Activated CD4-positive, alpha-beta T cell treated with anti-CD3 and anti-CD28 coated beads, Interleukin-2, amount 10 ng/mL, durations not matched to agents 24 days and 14 days (primary cell): Measurements from ENCODE around the gene EHMT1. TPM values are rescaled to one million over a fixed set of nuclear protein-coding genes. Genes with fewer than 3 reads are reported as not detected.
A peak's percentile ranks its signal among the peaks of the same experiment; 100 is the strongest.

ENCODE experiments used
- DNase-seq: peaks from one replicate; pipeline ENCODE4 v3.0.0; 2022
- H3K27ac Mint-ChIP-seq: one replicate; pipeline ENCODE4 v1.8.0; 2022; ENCODE audit warnings: mild to moderate bottlenecking, mixed read lengths
- H3K27me3 Mint-ChIP-seq: one replicate; pipeline ENCODE4 v1.8.0; 2022; ENCODE audit warnings: mixed read lengths
- H3K36me3 Mint-ChIP-seq: one replicate; pipeline ENCODE4 v1.8.0; 2022; ENCODE audit warnings: low read depth, mild to moderate bottlenecking, mixed read lengths
- H3K4me1 Mint-ChIP-seq: one replicate; pipeline ENCODE4 v1.8.0; 2021; ENCODE audit warnings: mixed read lengths
- H3K4me3 Mint-ChIP-seq: one replicate; pipeline ENCODE4 v1.8.0; 2022; ENCODE audit warnings: mild to moderate bottlenecking, moderate library complexity, mixed read lengths
- H3K9me3 Mint-ChIP-seq: one replicate; pipeline ENCODE4 v1.8.0; 2021; ENCODE audit warnings: mixed read lengths
- intact Hi-C: fragments of 100-400 bp; cut with micrococcal nuclease; formaldehyde crosslinking; loops from one replicate; pipeline ENCODE4 v1.15.1; 2023
- total RNA-seq: library from RNA; stranded (reverse); gene quantifications from 2 replicates; pipeline ENCODE4 v1.2.3, GENCODE V29; 2022

The EHMT1 gene
- total RNA-seq, 1 donor from 2014 or later, result 99.4 TPM

DNA sequence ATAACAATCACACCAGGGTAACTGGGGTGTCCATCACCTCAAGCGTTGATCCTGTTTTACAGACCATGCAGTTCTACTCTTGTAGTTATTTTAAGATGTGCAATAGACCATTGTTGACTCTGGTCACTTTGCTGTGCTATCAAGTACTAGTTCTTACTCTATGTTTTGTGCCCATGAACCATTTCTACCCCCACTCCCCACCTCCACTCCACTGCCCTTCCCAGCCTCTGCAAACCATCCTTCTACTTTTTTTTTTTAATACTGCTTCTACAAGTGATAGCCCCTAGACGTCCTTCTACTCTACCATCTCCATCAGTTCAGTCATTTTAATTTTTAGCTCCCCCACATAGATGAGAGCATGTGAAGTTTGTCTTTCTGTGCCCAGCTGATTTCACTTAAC lies 38.8 kb downstream of the EHMT1 start:
- Mint-ChIP-seq H3K4me1 (peaks cover 10% of the 10 kb centered on the region), H3K27ac (no peak overlapping the region), H3K36me3 (peaks cover 11% of the 10 kb centered on the region), H3K4me3 (no peak overlapping the region), H3K27me3 (no peaks in the 10 kb centered on the region), H3K9me3 (no peaks in the 10 kb centered on the region)
- DNase-seq, result no peak
- intact Hi-C loops, result no loop called here

DNA sequence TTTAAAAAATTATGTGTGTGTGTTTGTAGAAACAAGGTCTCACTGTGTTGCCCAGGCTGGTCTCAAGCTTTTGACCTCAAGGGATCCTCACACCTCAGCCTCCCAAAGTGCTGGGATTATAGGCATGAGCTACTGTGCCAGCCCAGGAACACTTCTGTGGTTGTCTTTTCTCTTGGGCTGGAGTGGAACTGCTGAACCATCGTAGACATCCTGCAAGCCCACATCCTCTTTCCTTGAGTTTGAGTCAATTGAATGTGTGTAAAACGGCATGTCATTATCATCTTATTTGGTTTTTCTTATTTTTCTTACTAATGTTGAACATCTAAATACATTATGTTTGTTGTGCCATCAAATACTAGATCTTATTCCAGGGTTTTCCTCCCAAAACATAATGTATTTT lies 40.0 kb downstream of the EHMT1 start:
- Mint-ChIP-seq H3K36me3 (peaks cover 9% of the 10 kb centered on the region), H3K4me3 (no peak overlapping the region), H3K27ac (no peak overlapping the region), H3K9me3 (no peaks in the 10 kb centered on the region), H3K27me3 (no peaks in the 10 kb centered on the region), H3K4me1 (peaks cover 10% of the 10 kb centered on the region)
- intact Hi-C loops, result no loop called here
- DNase-seq, result no peak

DNA sequence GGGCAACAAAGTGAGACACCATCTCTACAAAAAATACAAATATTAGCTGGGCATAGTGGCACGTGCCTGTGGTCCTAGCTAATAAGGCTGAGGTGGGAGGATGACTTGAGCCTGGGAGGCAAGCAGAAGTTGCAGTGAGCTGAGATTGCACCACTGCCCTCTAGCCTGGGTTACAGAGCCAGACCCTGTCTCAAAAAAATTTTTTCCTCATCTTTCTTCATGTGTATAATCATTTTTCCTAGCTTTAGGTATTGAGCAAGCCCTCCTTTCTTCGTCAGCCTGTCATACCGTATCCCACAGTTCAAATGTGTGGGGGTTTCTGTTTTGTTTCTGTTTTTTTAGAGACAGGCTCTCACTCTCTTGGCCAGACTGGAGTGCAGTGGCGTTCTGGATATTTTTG lies 41.3 kb downstream of the EHMT1 start:
- intact Hi-C loops, result no loop called here
- peaks cover 11% of the 10 kb centered on the region for H3K36me3 Mint-ChIP-seq
- no peaks in the 10 kb centered on the region for H3K27me3 Mint-ChIP-seq
- H3K4me3 Mint-ChIP-seq, result no peak overlapping the region
- no peaks in the 10 kb centered on the region for H3K9me3 Mint-ChIP-seq
- no peak overlapping the region for H3K27ac Mint-ChIP-seq
- peaks cover 15% of the 10 kb centered on the region for H3K4me1 Mint-ChIP-seq
- no peak for DNase-seq

GRCh38 chr9:137663584-137663983 lies 44.8 kb downstream of the EHMT1 start:
- peaks cover 9% of the 10 kb centered on the region for H3K36me3 Mint-ChIP-seq
- H3K4me1 Mint-ChIP-seq, result peaks cover 20% of the 10 kb centered on the region
- H3K4me3 Mint-ChIP-seq, result no peak overlapping the region
- no peaks in the 10 kb centered on the region for H3K9me3 Mint-ChIP-seq
- no peak overlapping the region for H3K27ac Mint-ChIP-seq
- H3K27me3 Mint-ChIP-seq, result no peaks in the 10 kb centered on the region
- intact Hi-C loops, result no loop called here
- no peak for DNase-seq

- no peak for DNase-seq
- no peak overlapping the region for H3K4me3 Mint-ChIP-seq
- H3K4me1 Mint-ChIP-seq, result peaks cover 19% of the 10 kb centered on the region
- peaks cover 16% of the 10 kb centered on the region for H3K36me3 Mint-ChIP-seq
- H3K27me3 Mint-ChIP-seq, result no peaks in the 10 kb centered on the region
- intact Hi-C loops, result no loop called here
- peak overlapping the region; percentile 13 for H3K27ac Mint-ChIP-seq
- H3K9me3 Mint-ChIP-seq, result no peaks in the 10 kb centered on the region
Measured at GRCh38 chr9:137664676-137665075, 45.9 kb downstream of the EHMT1 start.

- Mint-ChIP-seq H3K27ac (no peak overlapping the region), H3K9me3 (no peaks in the 10 kb centered on the region), H3K4me1 (peaks cover 20% of the 10 kb centered on the region), H3K4me3 (no peak overlapping the region), H3K36me3 (peaks cover 16% of the 10 kb centered on the region), H3K27me3 (no peaks in the 10 kb centered on the region)
- intact Hi-C loops, result no loop called here
- DNase-seq, result no peak
Measured at GRCh38 chr9:137665226-137665625, 46.4 kb downstream of the EHMT1 start.

DNA sequence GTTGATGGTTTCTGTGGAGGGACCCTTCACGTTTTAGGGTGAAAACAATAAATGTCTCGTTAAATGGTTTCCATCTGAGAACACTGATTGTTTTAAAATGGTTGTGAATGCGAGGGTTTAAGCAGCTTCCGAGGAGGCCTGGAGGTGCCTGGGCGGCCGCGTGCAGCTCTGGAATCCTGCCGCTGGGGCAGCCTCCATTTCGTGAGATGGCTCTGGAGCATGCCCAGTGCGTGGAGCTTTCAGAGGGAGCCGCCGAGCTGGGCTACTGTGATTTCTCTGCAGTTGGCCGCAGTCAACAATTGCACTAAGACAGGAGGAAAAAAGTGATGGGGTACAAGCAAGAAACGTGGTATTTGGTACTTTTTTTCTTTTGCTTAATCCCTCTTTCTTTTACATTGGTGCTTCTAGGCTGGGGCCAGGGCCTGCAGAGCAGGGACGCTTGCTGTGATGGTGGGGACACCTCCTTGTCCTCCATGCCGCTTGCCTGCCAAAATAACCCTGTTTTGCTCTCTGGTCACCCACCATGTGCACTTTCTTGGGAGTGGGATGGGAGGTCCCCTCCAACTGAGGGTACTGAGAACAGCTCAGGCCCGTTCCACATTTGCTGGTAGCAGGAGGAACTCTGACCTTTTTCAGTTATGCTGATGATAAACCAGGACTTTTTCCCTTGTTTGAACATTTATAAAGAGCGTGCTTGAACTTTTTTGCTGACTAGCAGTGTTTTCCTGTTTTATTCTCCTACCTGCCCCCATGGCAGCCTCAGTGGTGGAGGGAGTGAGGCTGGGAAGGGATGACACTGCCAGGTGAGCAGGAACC lies 47.1 kb downstream of the EHMT1 start:
- Mint-ChIP-seq H3K36me3 (peaks cover 17% of the 10 kb centered on the region), H3K9me3 (no peaks in the 10 kb centered on the region), H3K4me3 (no peak overlapping the region), H3K27ac (no peak overlapping the region), H3K27me3 (no peaks in the 10 kb centered on the region), H3K4me1 (peaks cover 21% of the 10 kb centered on the region)
- no peak for DNase-seq
- intact Hi-C loops, result no loop called here

- intact Hi-C loops, result no loop called here
- no peaks in the 10 kb centered on the region for H3K9me3 Mint-ChIP-seq
- no peak overlapping the region for H3K4me3 Mint-ChIP-seq
- H3K36me3 Mint-ChIP-seq, result peaks cover 17% of the 10 kb centered on the region
- H3K27me3 Mint-ChIP-seq, result no peaks in the 10 kb centered on the region
- no peak overlapping the region for H3K27ac Mint-ChIP-seq
- no peak for DNase-seq
- H3K4me1 Mint-ChIP-seq, result peaks cover 21% of the 10 kb centered on the region
Measured at GRCh38 chr9:137666513-137666822, 47.7 kb downstream of the EHMT1 start.

DNA sequence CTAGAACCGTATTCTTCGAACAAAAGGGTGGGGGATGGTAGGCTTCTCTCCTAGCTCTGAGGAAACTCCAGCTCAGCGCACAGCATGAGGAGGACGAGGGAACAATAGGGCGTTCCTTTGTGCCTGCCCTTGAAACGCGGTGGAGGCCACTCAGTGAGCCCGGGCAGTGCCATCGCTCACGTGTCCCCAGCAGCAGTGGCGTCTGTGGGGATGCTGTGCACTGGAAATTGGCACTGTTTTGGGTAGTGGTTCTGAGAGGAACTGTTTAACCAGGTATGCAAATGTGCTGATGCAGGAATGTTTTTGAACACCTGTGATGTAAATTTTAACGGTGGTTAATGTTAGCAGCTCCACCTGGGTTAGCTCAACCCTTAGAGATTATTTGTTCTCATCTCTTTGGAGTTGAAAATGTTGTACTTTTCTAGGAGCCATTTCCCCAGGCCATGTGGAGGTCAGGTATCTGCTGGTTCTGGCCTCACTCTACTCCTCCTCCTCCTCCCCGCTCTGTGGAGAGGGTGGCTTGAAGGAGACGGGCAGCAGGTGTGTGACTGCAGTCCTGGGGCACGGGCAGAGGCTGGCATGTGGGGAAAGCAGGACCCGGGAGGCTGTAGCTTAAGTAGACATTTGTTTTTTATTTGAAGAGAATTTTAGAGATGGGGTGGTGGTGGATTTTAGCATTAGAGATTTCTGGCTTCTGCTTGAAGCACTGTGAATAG lies 48.3 kb downstream of the EHMT1 start:
- intact Hi-C loops, result no loop called here
- Mint-ChIP-seq H3K4me3 (no peak overlapping the region), H3K36me3 (peaks cover 17% of the 10 kb centered on the region), H3K27me3 (no peaks in the 10 kb centered on the region), H3K9me3 (no peaks in the 10 kb centered on the region), H3K27ac (peak overlapping the region; percentile 10), H3K4me1 (peaks cover 21% of the 10 kb centered on the region)
- no peak for DNase-seq

DNA sequence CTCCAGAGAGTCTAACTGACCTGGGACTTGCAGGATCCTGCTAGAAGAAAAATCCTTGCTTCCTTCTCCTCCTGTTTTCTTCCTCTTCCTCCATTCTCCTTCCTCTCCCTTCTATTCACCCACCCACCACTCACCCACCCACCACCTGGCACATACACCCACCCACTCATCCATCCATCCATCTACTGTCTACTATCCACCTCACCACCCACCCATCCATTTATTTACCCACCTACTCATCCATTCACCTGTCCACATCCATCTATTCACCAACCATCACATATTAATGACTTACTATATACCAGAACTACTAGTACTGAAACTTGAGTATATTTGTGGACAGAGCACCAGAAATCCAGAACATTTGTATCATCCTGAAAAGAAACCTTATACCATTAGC lies 49.4 kb downstream of the EHMT1 start:
- Mint-ChIP-seq H3K36me3 (peaks cover 17% of the 10 kb centered on the region), H3K4me1 (peaks cover 21% of the 10 kb centered on the region), H3K4me3 (no peak overlapping the region), H3K27ac (no peak overlapping the region), H3K27me3 (no peaks in the 10 kb centered on the region), H3K9me3 (no peaks in the 10 kb centered on the region)
- DNase-seq, result no peak
- intact Hi-C loops, result no loop called here

DNA sequence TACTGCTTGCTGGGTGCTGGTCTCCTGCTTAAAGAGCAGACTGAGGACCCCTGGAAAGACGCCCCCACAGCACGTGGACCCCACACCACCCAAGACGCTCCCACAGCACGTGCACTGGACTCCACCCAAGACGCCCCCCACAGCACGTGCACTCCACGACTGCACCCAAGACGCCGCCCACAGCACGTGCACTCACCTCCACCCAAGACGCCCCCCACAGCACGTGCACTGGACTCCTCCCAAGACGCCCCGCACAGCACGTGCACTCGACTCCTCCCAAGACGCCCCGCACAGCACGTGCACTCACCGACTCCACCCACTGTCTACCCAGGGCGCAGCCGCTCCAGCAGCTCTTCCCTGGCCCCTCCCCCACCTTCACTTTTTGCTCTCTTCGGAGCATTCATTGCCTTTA lies 50.5 kb downstream of the EHMT1 start:
- H3K4me1 Mint-ChIP-seq, result peaks cover 21% of the 10 kb centered on the region
- H3K9me3 Mint-ChIP-seq, result no peaks in the 10 kb centered on the region
- H3K36me3 Mint-ChIP-seq, result peaks cover 17% of the 10 kb centered on the region
- no peak for DNase-seq
- H3K27ac Mint-ChIP-seq, result no peak overlapping the region
- intact Hi-C loops, result no loop called here
- no peak overlapping the region for H3K4me3 Mint-ChIP-seq
- H3K27me3 Mint-ChIP-seq, result no peaks in the 10 kb centered on the region

GRCh38 chr9:137670391-137671195 lies 51.8 kb downstream of the EHMT1 start:
- DNase-seq, result no peak
- Mint-ChIP-seq H3K36me3 (peaks cover 14% of the 10 kb centered on the region), H3K4me3 (no peak overlapping the region), H3K9me3 (no peaks in the 10 kb centered on the region), H3K27me3 (no peaks in the 10 kb centered on the region), H3K27ac (peak overlapping the region; percentile 69), H3K4me1 (peaks cover 19% of the 10 kb centered on the region)
- intact Hi-C loops, result loop anchor here (5.0 kb wide), 1 partner anchor 102 kb away; no protein-coding TSS in a partner anchor

DNA sequence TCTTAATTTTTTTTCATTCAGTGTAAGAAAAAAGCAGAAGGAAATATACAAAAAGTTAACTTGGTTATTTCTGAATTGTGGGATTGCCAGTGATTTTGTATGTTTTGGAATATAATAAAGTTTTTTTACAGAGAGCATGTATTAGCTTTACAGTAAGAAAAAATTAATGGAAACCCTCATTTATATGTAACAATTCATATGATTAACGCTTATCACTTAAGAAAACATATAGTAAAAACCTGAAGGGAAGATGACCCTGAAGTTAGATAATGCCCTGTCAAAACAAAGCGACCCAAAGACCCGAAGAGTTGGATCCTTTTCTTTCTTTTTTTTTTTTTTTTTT lies 52.4 kb downstream of the EHMT1 start:
- Mint-ChIP-seq H3K27me3 (no peaks in the 10 kb centered on the region), H3K36me3 (peaks cover 14% of the 10 kb centered on the region), H3K4me3 (no peak overlapping the region), H3K27ac (no peak overlapping the region), H3K9me3 (no peaks in the 10 kb centered on the region), H3K4me1 (peaks cover 19% of the 10 kb centered on the region)
- no peak for DNase-seq
- intact Hi-C loops, result loop anchor here (5.0 kb wide), 1 partner anchor 101 kb away; no protein-coding TSS in a partner anchor

DNA sequence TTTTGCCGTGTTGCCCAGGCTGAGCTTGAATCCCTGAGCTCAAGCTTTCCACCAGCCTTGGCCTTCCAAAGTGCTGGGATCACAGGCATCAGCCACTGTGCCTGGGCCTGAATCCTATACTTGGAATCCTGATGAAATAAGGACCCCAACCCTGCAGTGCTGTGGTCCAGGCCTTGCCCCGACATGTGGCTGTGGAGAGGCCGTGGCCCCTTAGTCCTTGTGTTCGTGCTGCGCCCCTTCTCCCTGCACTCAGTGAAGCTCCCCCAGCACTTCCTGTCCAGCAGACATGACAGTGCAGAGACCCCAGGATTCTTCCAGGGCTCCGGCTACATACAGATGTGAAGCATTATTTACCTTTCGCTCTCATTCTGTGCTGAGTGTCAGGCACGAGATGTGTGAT lies 52.9 kb downstream of the EHMT1 start:
- H3K9me3 Mint-ChIP-seq, result no peaks in the 10 kb centered on the region
- intact Hi-C loops, result loop anchor here (5.0 kb wide), 1 partner anchor 101 kb away; no protein-coding TSS in a partner anchor

More for the DNA sequence above, 52.9 kb downstream of the EHMT1 start:
- no peaks in the 10 kb centered on the region for H3K27me3 Mint-ChIP-seq
- H3K4me1 Mint-ChIP-seq, result peaks cover 19% of the 10 kb centered on the region
- peaks cover 13% of the 10 kb centered on the region for H3K36me3 Mint-ChIP-seq
- H3K27ac Mint-ChIP-seq, result no peak overlapping the region
- DNase-seq, result no peak
- H3K4me3 Mint-ChIP-seq, result no peak overlapping the region
